PFSK-1 (cell line): ENCODE results near the gene DNASE1L2. TPM values are rescaled to one million over a fixed set of nuclear protein-coding genes. Genes with fewer than 3 reads are reported as not detected.

Experiments
- FOXP2 ChIP-seq: optimal IDR thresholded peaks from 2 replicates; pipeline ENCODE3; 2011; ENCODE audit warnings: borderline replicate concordance, control low read depth, inconsistent platforms; ENCODE audit not compliant: insufficient read depth; ENCODE audit errors: extremely low read length, extremely low read depth
- POLR2AphosphoS5 ChIP-seq: IDR thresholded peaks from 2 replicates; pipeline ENCODE4 v1.6.1; 2012; ENCODE audit warnings: low read depth, mild to moderate bottlenecking, control low read depth, low read length, moderate library complexity
- SIN3A ChIP-seq: IDR thresholded peaks from 2 replicates; pipeline ENCODE4 v1.6.1; 2012; ENCODE audit warnings: mild to moderate bottlenecking, low read length, moderate library complexity, borderline replicate concordance; ENCODE audit not compliant: insufficient read depth
- TAF1 ChIP-seq: IDR thresholded peaks from 2 replicates; pipeline ENCODE4 v1.6.1; 2012; ENCODE audit warnings: low read length, control low read depth, borderline replicate concordance; ENCODE audit not compliant: insufficient read depth
- polyA plus RNA-seq: library from polyadenylated mRNA; unstranded; fragments of >200 nt; gene quantifications from one replicate; pipeline ENCODE4 v1.2.1, GENCODE V29; 2012; ENCODE audit warnings: low read depth, missing spikeins; ENCODE audit not compliant: insufficient read length
- TF ChIP-seq, protein P1 (sequence below), 2 experiments: IDR thresholded peaks; 2 replicates each; pipeline versions ENCODE4 v1.6.1 to v1.8.0; 2011 to 2012; ENCODE audit warnings: low read depth in 2 of 2, low read length in 2 of 2, control low read depth in 1 of 2, inconsistent platforms in 1 of 2, mild to moderate bottlenecking in 1 of 2, moderate library complexity in 1 of 2; ENCODE audit not compliant: insufficient read depth in 1 of 2

Gene DNASE1L2
- polyA plus RNA-seq = 2.6 TPM

GRCh38 chr16:2236337-2237101, at the start of gene DNASE1L2:
DNASE1L2 (plus strand) TSS chr16:2236444; CDS start chr16:2236817, 373 bp downstream.
- TF ChIP-seq FOXP2 = no peak
- TF ChIP-seq, protein P1, sequence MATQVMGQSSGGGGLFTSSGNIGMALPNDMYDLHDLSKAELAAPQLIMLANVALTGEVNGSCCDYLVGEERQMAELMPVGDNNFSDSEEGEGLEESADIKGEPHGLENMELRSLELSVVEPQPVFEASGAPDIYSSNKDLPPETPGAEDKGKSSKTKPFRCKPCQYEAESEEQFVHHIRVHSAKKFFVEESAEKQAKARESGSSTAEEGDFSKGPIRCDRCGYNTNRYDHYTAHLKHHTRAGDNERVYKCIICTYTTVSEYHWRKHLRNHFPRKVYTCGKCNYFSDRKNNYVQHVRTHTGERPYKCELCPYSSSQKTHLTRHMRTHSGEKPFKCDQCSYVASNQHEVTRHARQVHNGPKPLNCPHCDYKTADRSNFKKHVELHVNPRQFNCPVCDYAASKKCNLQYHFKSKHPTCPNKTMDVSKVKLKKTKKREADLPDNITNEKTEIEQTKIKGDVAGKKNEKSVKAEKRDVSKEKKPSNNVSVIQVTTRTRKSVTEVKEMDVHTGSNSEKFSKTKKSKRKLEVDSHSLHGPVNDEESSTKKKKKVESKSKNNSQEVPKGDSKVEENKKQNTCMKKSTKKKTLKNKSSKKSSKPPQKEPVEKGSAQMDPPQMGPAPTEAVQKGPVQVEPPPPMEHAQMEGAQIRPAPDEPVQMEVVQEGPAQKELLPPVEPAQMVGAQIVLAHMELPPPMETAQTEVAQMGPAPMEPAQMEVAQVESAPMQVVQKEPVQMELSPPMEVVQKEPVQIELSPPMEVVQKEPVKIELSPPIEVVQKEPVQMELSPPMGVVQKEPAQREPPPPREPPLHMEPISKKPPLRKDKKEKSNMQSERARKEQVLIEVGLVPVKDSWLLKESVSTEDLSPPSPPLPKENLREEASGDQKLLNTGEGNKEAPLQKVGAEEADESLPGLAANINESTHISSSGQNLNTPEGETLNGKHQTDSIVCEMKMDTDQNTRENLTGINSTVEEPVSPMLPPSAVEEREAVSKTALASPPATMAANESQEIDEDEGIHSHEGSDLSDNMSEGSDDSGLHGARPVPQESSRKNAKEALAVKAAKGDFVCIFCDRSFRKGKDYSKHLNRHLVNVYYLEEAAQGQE (IDR thresholded peaks at IDR 0.05; ENCODE audit: insufficient read depth in 1 of 2, low read depth in 2 of 2, low read length in 2 of 2) = no peak
- TF ChIP-seq SIN3A = no peak
- TF ChIP-seq TAF1 = no peak
- TF ChIP-seq POLR2AphosphoS5 = no peak

GRCh38 chr16:2186505-2186904, 49.7 kb upstream of the DNASE1L2 start:
- no peak for TF ChIP-seq POLR2AphosphoS5
- no peak for TF ChIP-seq TAF1
- TF ChIP-seq, protein P1 (IDR thresholded peaks at IDR 0.05; ENCODE audit: insufficient read depth in 1 of 2, low read depth in 2 of 2, low read length in 2 of 2) = no peak
- no peak for TF ChIP-seq SIN3A
- no peak for TF ChIP-seq FOXP2

- TF ChIP-seq SIN3A (no peak), FOXP2 (no peak), TAF1 (no peak), POLR2AphosphoS5 (no peak)
- TF ChIP-seq, protein P1 (IDR thresholded peaks at IDR 0.05; ENCODE audit: insufficient read depth in 1 of 2, low read depth in 2 of 2, low read length in 2 of 2) = no peak
These were observed 49.0 kb upstream of the DNASE1L2 start for GRCh38 chr16:2187212-2187611.

DNA sequence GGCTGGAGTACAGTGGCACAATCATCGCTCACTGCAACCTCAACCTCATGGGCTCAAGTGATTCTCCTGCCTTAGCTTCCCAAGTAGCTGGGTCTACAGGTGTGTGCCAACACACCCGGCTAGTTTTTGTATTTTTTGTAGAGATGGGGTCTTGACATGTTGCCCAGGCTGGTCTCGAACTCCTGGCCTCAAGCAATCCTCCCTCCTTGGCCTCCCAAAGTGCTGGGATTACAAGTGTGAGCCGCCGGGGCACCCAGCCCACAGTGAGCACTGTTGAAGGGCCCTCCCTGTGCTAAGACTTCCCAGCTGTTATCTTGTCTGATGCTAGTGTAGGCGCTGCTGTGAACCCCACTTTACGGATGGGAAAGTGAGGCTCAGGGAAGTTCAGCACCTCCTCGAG, 47.8 kb upstream of the DNASE1L2 start:
- no peak for TF ChIP-seq FOXP2
- no peak for TF ChIP-seq POLR2AphosphoS5
- TF ChIP-seq TAF1 = no peak
- TF ChIP-seq, protein P1 (IDR thresholded peaks at IDR 0.05; ENCODE audit: insufficient read depth in 1 of 2, low read depth in 2 of 2, low read length in 2 of 2) = no peak
- no peak for TF ChIP-seq SIN3A
